ENCODE results near the gene ALDH7A1.

The ALDH7A1 gene

GRCh38 chr5:126509339-126509738 lies 85.7 kb downstream of the ALDH7A1 start:
- no peak for DNase-seq (ENCODE audit: low read depth, low spot score)

- no peak for DNase-seq (ENCODE audit: low read depth, low spot score)
These were observed 86.1 kb downstream of the ALDH7A1 start for GRCh38 chr5:126508962-126509279.

- DNase-seq (ENCODE audit: low read depth, low spot score): no peak
These were observed 86.6 kb downstream of the ALDH7A1 start for GRCh38 chr5:126508251-126508961.

- no peak for DNase-seq (ENCODE audit: low read depth, low spot score)
These were observed 88.9 kb downstream of the ALDH7A1 start for GRCh38 chr5:126506079-126506478.

- no peak for DNase-seq (ENCODE audit: low read depth, low spot score)
These were observed 91.4 kb downstream of the ALDH7A1 start for GRCh38 chr5:126503602-126504104.

GRCh38 chr5:126501448-126501847 lies 93.6 kb downstream of the ALDH7A1 start:
- no peak for DNase-seq (ENCODE audit: low read depth, low spot score)

GRCh38 chr5:126499853-126500342 lies 95.1 kb downstream of the ALDH7A1 start:
- DNase-seq (ENCODE audit: low read depth, low spot score): no peak

GRCh38 chr5:126499278-126499677 lies 95.7 kb downstream of the ALDH7A1 start:
- DNase-seq (ENCODE audit: low read depth, low spot score): no peak

- DNase-seq (ENCODE audit: low read depth, low spot score): no peak
These were observed 97.5 kb downstream of the ALDH7A1 start for GRCh38 chr5:126497506-126497905.

- no peak for DNase-seq (ENCODE audit: low read depth, low spot score)
These were observed 100.6 kb downstream of the ALDH7A1 start for GRCh38 chr5:126494393-126494792.

GRCh38 chr5:126492939-126493338 lies 102.1 kb downstream of the ALDH7A1 start:
- DNase-seq (ENCODE audit: low read depth, low spot score): no peak

- DNase-seq (ENCODE audit: low read depth, low spot score): no peak
These were observed 104.7 kb downstream of the ALDH7A1 start for GRCh38 chr5:126490167-126490940.

GRCh38 chr5:126488443-126489065 lies 106.5 kb downstream of the ALDH7A1 start:
- no peak for DNase-seq (ENCODE audit: low read depth, low spot score)

GRCh38 chr5:126487596-126487995 lies 107.4 kb downstream of the ALDH7A1 start:
- no peak for DNase-seq (ENCODE audit: low read depth, low spot score)

- DNase-seq (ENCODE audit: low read depth, low spot score): no peak
These were observed 108.7 kb downstream of the ALDH7A1 start for GRCh38 chr5:126486332-126486731.

- no peak for DNase-seq (ENCODE audit: low read depth, low spot score)
These were observed 110.8 kb downstream of the ALDH7A1 start for GRCh38 chr5:126484253-126484652.

- no peak for DNase-seq (ENCODE audit: low read depth, low spot score)
These were observed 111.9 kb downstream of the ALDH7A1 start for GRCh38 chr5:126483156-126483555.

- no peak for DNase-seq (ENCODE audit: low read depth, low spot score)
These were observed 112.4 kb downstream of the ALDH7A1 start for GRCh38 chr5:126482591-126482990.

GRCh38 chr5:126481243-126481642 lies 113.8 kb downstream of the ALDH7A1 start:
- DNase-seq (ENCODE audit: low read depth, low spot score): no peak

All from activated CD4-positive, CD25-positive, alpha-beta regulatory T cell treated with anti-CD3 and anti-CD28 coated beads, Interleukin-2, amount 50 U/mL, for 16 hours (primary cell).